Stimulated activated CD8-positive, alpha-beta memory T cell treated with anti-CD3 and anti-CD28 coated beads, Interleukin-15, amount 100 ng/mL, for 1 hour (primary cell): ENCODE data around the gene TRAPPC3L.

ENCODE experiments used
- DNase-seq: peaks from one replicate; pipeline ENCODE4 v3.0.0-alpha.2; 2020; ENCODE audit warnings: low read depth

TRAPPC3L gene

GRCh38 chr6:116557893-116558292 is 12.4 kb upstream of the TRAPPC3L start:
- DNase-seq = no peak

GRCh38 chr6:116556814-116557415 is 11.4 kb upstream of the TRAPPC3L start:
- DNase-seq = no peak

DNA sequence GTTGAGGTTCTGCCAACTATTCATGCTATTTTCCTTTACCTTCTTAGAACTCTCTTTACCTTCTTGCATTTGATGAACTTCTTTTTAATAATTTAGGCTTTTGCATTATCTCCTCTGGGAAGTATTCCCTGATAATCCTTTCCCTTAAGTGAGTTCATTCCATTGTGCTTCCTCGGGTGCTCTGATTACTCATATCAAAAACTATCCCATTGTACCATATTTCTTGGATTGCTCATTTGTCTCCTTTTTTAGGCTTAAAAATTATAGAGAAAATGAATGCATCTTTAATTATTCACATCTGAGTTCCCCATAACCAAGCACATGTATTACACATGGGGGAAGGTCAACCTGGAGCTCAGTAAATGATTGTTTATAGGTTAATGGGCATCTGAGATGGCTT is 10.6 kb upstream of the TRAPPC3L start:
- DNase-seq = no peak

GRCh38 chr6:116553451-116553850 is 8.0 kb upstream of the TRAPPC3L start, which contains the start of gene CALHM4:
CALHM4 (plus strand) TSS chr6:116553751; CDS start chr6:116553794, 43 bp downstream.
- DNase-seq = no peak

- no peak for DNase-seq
Measured at GRCh38 chr6:116550796-116551195, 5.3 kb upstream of the TRAPPC3L start.

GRCh38 chr6:116547358-116547757 is 1.9 kb upstream of the TRAPPC3L start:
- no peak for DNase-seq

GRCh38 chr6:116543149-116543548 is 2.3 kb downstream of the TRAPPC3L start:
- no peak for DNase-seq

DNA sequence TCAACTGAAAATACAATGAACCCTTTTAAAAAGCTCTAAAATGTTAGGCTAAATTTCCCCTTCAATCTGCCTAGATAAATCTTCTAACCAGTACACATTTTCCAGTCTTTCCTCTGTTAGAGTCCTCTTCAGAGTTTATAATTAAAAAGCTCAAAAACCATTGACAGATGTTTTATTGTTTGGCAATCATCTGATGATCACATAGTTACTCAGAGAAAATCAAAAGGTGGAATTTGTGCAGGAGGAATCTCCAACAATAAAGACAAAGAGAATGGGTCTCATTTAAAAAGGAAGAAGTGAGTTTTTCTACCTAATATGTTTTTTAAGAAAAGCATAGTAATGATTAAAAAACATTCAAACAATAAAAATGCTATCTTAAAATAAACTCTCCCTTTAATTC is 3.1 kb downstream of the TRAPPC3L start:
- DNase-seq = no peak

GRCh38 chr6:116536216-116536621 is 9.3 kb downstream of the TRAPPC3L start:
- DNase-seq = no peak

DNA sequence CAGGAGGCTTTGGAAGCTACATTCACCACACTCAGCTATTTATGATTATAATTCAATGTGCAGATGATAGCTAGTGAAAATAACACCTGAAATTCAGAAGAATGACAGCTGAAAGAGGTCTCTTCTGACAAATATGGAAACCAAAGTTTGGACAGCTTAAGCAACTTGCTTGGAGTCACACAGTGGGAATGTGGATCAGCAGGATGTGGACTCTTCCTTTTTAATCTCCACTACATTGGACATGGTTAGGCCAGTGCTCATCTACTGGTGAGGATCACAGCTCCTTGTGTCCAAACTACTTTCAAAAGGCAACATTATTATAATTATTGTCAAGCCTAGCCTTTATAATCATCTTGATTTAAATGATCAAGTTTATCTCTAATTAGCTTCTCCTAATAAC is 10.4 kb downstream of the TRAPPC3L start:
- no peak for DNase-seq

GRCh38 chr6:116533233-116533957 is 12.1 kb downstream of the TRAPPC3L start:
- DNase-seq = no peak

GRCh38 chr6:116531675-116532570 is 13.6 kb downstream of the TRAPPC3L start:
- DNase-seq = peak; percentile 32

GRCh38 chr6:116530436-116530835 is 15.0 kb downstream of the TRAPPC3L start:
- DNase-seq = no peak

- DNase-seq = no peak
Measured at GRCh38 chr6:116529466-116530290, 15.8 kb downstream of the TRAPPC3L start.

DNA sequence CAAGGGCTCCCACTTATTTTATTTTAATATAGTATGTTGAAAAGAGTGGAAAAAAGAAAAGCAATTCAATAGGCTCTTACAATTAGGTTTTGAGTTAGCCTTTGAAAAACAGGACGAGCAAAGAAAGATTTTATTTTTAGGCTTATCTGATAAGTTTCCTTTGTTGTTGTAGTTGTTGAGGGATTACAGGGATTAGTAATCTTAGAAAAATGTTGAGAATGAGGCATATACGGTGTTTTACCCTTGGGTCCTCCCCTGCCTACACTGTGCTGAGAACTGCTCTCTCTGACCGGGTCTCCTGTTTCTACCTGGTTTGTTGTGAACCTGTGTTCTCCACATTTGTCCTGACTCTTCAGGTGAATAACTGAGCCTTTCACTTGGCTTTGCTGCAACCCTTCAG is 16.7 kb downstream of the TRAPPC3L start:
- no peak for DNase-seq

GRCh38 chr6:116528133-116528532 is 17.4 kb downstream of the TRAPPC3L start:
- DNase-seq = no peak

DNA sequence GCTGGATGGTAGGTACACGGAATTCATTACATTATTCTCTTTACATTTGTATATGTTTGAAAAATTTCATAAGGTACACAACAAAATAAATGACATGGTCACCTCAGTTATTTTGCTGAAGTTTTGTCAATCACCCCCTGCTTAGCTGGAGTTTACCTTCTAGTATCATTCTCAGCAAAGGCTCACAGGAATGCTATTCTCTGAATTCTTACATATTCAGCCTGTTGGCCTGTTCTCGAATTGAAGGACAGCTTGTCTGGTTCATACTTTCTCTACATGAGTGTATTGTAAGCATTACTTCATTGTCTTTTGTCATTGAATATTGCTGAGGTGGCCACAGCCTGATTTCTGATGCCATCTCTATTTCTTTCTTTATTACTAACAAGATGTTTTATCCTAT is 21.2 kb downstream of the TRAPPC3L start:
- DNase-seq = no peak

GRCh38 chr6:116522896-116523295 is 22.6 kb downstream of the TRAPPC3L start:
- DNase-seq = no peak

DNA sequence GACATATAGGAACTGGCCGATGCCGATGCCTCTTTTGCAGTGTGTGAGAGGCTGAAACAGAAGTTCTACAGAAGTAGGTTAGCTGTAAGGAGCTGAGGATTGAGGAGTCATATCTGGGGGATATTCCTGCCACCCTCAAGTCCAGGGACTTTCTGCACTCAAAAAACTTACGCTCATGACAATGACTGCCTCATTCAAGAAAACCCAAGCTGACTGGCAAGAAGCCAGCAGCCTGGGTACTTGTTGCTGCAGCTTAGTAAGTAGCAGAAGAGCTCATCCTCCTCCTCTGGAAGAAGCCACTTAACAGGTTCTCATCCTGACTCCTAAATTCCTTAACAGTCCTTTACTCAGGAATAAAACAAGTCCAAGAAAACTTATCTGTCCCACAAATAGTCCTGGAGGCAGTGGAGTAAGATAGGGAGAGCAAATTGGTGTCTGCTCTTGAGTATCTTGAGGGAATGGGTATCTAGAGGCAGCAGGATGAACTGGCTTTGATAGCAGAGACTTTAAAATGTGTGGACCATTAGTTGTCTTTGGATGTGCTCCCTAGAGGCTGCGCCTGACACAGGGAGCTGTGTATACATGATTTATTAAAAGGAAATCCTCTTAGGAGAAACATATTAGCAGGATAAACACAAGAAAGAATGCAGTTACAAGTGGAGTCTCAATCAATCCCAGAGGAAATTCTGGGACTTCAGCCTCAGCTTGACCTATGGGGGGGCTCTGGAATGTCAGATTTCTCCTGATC is 26.7 kb downstream of the TRAPPC3L start:
- no peak for DNase-seq

- no peak for DNase-seq
Measured at GRCh38 chr6:116515141-116515540, 30.3 kb downstream of the TRAPPC3L start.

DNA sequence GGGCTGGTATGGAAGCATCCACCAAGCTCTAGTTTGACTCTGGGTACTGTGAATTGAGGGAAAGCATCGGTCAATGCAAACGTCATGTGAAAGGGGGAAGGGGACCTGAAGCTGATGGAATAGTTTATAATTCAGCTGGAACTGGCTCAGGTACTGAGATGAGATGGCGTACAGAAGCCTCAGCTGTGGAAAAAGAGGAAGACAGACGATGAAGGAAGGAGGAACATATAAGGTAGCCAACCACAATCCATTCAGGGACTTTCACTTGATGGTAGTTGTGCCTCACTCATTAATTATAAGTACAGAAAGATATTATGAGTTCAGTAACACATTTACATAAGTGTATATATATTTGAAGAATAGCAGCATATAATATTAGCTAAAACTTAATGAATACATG is 31.4 kb downstream of the TRAPPC3L start:
- DNase-seq = no peak
